ENCODE data around the gene CHRNB1.

Gene CHRNB1

DNA sequence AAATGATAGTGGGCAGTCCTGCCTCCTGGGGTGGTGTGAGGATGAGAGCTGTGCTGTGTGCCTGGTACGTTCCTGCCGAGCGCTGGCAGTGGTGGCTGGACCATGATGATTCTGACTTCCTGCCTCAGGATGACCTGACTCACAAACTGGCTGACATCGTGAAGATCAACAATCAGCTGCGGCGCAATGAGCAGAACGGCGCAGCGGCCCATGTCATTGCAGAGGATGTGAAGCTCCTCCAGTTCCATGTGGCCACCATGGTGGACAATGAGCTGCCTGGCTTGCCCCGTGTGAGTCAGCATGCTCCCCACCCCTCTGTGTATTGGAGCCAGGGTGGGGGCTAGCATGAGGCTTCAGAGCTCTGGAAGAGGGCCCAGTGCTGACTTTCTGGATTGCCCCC lies 52.4 kb downstream of the CHRNB1 start:
- Histone ChIP-seq H3K27ac (no peak overlapping the region), H3K9ac (no peak overlapping the region), H3K27me3 (no peaks in the 10 kb centered on the region), H3K9me3 (no peaks in the 10 kb centered on the region), H3K36me3 (peaks cover 99% of the 10 kb centered on the region), H3K4me1 (no peaks in the 10 kb centered on the region), H3K4me2 (no peak overlapping the region), H3K4me3 (no peak overlapping the region), H4K20me1 (peaks cover 89% of the 10 kb centered on the region)
- TF ChIP-seq Cebpa-rat (IDR thresholded peaks at IDR 0.05), result no peak

DNA sequence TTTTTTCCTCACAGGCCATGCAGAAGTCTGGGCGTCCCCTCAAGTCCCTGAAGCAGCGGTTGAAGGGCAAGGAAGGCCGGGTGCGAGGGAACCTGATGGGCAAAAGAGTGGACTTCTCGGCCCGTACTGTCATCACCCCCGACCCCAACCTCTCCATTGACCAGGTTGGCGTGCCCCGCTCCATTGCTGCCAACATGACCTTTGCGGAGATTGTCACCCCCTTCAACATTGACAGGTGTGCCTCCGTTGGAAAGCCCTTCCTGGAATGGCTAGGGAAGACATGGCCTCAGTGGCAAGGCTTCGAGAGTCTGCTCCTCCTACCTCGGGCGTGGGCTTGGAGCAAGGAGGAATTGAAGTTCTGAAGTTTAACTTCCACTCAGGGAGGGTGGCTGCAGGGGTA lies 52.8 kb downstream of the CHRNB1 start:
- Histone ChIP-seq H3K9ac (no peak overlapping the region), H3K4me1 (no peaks in the 10 kb centered on the region), H3K36me3 (peaks cover 99% of the 10 kb centered on the region), H3K27ac (no peak overlapping the region), H3K9me3 (no peaks in the 10 kb centered on the region), H4K20me1 (peaks cover 89% of the 10 kb centered on the region), H3K4me3 (no peak overlapping the region), H3K27me3 (no peaks in the 10 kb centered on the region), H3K4me2 (no peak overlapping the region)
- TF ChIP-seq Cebpa-rat (IDR thresholded peaks at IDR 0.05), result no peak

DNA sequence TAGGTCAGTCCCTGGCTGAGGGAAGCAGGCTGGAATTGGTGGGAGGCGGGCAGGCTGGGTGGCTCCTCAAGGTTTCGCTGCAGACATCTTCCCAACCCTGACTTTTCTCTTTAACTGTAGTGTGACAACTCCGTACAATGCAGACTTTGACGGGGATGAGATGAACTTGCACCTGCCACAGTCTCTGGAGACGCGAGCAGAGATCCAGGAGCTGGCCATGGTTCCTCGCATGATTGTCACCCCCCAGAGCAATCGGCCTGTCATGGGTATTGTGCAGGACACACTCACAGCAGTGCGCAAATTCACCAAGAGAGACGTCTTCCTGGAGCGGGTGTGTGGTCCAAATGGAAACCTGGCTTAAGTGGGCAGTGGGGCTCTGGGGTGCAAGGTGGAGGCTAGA lies 54.3 kb downstream of the CHRNB1 start:
- Histone ChIP-seq H3K36me3 (peaks cover 99% of the 10 kb centered on the region), H3K9ac (no peak overlapping the region), H4K20me1 (peaks cover 83% of the 10 kb centered on the region), H3K4me3 (no peak overlapping the region), H3K9me3 (no peaks in the 10 kb centered on the region), H3K27me3 (no peaks in the 10 kb centered on the region), H3K27ac (no peak overlapping the region), H3K4me2 (no peak overlapping the region), H3K4me1 (no peaks in the 10 kb centered on the region)
- no peak for TF ChIP-seq Cebpa-rat (IDR thresholded peaks at IDR 0.05)

DNA sequence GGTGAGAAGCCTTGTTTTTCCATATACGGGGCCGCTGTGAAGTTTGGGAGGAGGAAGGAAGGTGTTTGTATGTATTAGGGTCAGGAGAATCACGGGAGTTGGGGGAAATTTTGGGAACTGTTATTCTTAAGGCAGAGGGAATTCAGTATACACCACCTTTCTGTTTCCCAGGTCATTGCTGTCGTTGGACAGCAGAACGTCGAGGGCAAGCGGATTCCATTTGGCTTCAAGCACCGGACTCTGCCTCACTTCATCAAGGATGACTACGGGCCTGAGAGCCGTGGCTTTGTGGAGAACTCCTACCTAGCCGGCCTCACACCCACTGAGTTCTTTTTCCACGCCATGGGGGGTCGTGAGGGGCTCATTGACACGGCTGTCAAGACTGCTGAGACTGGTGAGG lies 56.9 kb downstream of the CHRNB1 start:
- H4K20me1 ChIP-seq, result peaks cover 74% of the 10 kb centered on the region
- no peak for TF ChIP-seq Cebpa-rat (IDR thresholded peaks at IDR 0.05)

DNA sequence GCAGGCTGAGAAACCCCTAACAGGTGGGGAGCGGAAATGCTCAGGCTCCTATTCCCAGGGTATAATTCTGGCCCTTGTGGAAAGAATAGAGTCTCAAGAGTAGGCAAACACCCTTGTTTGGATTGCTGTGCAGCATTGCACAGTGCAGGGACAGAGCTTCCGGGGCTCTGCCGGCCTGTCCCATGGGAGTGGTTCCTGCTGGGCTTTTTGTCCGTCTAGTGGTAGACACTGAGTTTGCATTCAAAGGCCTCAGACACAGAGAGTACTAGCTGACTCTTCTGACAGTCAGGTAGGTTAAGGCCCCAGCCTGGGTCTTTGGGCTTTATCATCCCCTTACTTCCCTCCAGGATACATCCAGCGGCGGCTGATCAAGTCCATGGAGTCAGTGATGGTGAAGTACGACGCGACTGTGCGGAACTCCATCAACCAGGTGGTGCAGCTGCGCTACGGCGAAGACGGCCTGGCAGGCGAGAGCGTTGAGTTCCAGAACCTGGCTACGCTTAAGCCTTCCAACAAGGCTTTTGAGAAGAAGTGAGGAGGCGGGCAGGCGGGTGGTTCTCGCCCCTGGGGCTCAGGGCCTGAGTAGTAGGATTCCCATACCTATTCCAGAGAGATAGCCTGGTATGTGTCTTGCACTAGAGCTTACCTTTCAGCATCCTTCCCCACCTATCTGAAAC lies 57.4 kb downstream of the CHRNB1 start:
- H3K27ac ChIP-seq, result no peak overlapping the region
- no peaks in the 10 kb centered on the region for H3K9me3 ChIP-seq
- H3K36me3 ChIP-seq, result peaks cover 100% of the 10 kb centered on the region
- no peak for TF ChIP-seq Cebpa-rat (IDR thresholded peaks at IDR 0.05)
- no peak overlapping the region for H3K4me2 ChIP-seq
- H3K27me3 ChIP-seq, result no peaks in the 10 kb centered on the region
- no peak overlapping the region for H3K9ac ChIP-seq
- no peak overlapping the region for H3K4me3 ChIP-seq
- no peaks in the 10 kb centered on the region for H3K4me1 ChIP-seq
- peaks cover 73% of the 10 kb centered on the region for H4K20me1 ChIP-seq

More for the DNA sequence above, 56.9 kb downstream of the CHRNB1 start:
- H3K4me2 ChIP-seq, result no peak overlapping the region
- H3K4me1 ChIP-seq, result no peaks in the 10 kb centered on the region
- no peaks in the 10 kb centered on the region for H3K9me3 ChIP-seq
- no peak overlapping the region for H3K4me3 ChIP-seq
- H3K27me3 ChIP-seq, result no peaks in the 10 kb centered on the region
- H3K9ac ChIP-seq, result no peak overlapping the region
- peaks cover 100% of the 10 kb centered on the region for H3K36me3 ChIP-seq
- no peak overlapping the region for H3K27ac ChIP-seq

DNA sequence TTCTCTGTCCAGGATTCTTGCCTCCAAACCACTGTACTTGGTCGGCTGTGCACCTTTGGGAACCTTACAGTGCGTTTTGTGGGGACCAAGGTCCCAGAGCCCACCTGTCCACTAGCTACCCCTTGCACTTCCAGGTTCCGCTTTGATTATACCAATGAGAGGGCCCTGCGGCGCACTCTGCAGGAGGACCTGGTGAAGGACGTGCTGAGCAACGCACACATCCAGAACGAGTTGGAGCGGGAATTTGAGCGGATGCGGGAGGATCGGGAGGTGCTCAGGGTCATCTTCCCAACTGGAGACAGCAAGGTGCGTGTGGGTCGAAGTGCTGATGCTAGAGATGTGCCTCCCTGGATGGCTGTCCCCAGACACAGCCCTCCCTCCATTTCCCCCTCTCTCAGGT lies 58.1 kb downstream of the CHRNB1 start:
- H3K4me2 ChIP-seq, result no peak overlapping the region
- H3K4me3 ChIP-seq, result no peak overlapping the region
- H3K4me1 ChIP-seq, result no peaks in the 10 kb centered on the region
- no peak for TF ChIP-seq Cebpa-rat (IDR thresholded peaks at IDR 0.05)
- peaks cover 66% of the 10 kb centered on the region for H4K20me1 ChIP-seq
- no peak overlapping the region for H3K27ac ChIP-seq
- peaks cover 100% of the 10 kb centered on the region for H3K36me3 ChIP-seq
- H3K9ac ChIP-seq, result no peak overlapping the region
- H3K27me3 ChIP-seq, result no peaks in the 10 kb centered on the region
- no peaks in the 10 kb centered on the region for H3K9me3 ChIP-seq

DNA sequence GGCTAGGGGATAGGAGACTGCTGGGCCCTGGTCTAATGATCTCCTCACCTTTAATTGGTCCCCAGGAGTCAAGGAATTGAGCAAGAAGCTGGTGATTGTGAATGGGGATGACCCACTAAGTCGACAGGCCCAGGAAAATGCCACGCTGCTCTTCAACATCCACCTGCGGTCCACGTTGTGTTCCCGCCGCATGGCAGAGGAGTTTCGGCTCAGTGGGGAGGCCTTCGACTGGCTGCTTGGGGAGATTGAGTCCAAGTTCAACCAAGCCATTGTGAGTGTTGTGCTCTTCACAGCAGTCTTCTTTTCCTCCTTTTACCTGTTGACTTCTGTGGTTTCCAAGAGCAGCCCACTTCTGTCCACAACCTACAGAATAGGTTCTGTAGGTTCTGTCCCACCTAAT lies 58.7 kb downstream of the CHRNB1 start:
- H3K4me3 ChIP-seq, result no peak overlapping the region
- no peak overlapping the region for H3K27ac ChIP-seq
- no peaks in the 10 kb centered on the region for H3K4me1 ChIP-seq
- H3K9ac ChIP-seq, result no peak overlapping the region
- H3K9me3 ChIP-seq, result no peaks in the 10 kb centered on the region
- peaks cover 60% of the 10 kb centered on the region for H4K20me1 ChIP-seq
- no peaks in the 10 kb centered on the region for H3K27me3 ChIP-seq
- H3K4me2 ChIP-seq, result no peak overlapping the region
- no peak for TF ChIP-seq Cebpa-rat (IDR thresholded peaks at IDR 0.05)
- H3K36me3 ChIP-seq, result peaks cover 100% of the 10 kb centered on the region
